K562 (cell line): Measurements from ENCODE around the gene VWA7. TPM values are rescaled to one million over a fixed set of nuclear protein-coding genes. Genes with fewer than 3 reads are reported as not detected.

Experiments
- ARHGAP35 ChIP-seq: fragments of 450-650 bp; IDR thresholded peaks from 2 replicates; pipeline ENCODE4 v1.6.1; 2018; ENCODE audit not compliant: partially characterized antibody
- ARID2 ChIP-seq: fragments of 450-650 bp; IDR thresholded peaks from 2 replicates; pipeline ENCODE4 v1.6.1; 2017; ENCODE audit warnings: antibody characterized with exemption, mild to moderate bottlenecking
- BMI1 ChIP-seq: fragments of 150-350 bp; IDR thresholded peaks from 2 replicates; pipeline ENCODE4 v1.6.1; 2014; ENCODE audit warnings: low read length
- DLX4 ChIP-seq: fragments of 250-450 bp; sonication (Bioruptor Pico); IDR thresholded peaks from 2 replicates; pipeline ENCODE4 v1.6.1; 2021; ENCODE audit warnings: mild to moderate bottlenecking
- DNMT1 ChIP-seq: fragments of 450-650 bp; IDR thresholded peaks from 2 replicates; pipeline ENCODE4 v1.6.1; 2016; ENCODE audit warnings: antibody characterized with exemption, mild to moderate bottlenecking
- HEY1 ChIP-seq: fragments of 250-450 bp; sonication (Bioruptor Pico); IDR thresholded peaks from 2 replicates; pipeline ENCODE4 v1.5.0; 2020; ENCODE audit warnings: mild to moderate bottlenecking, moderate library complexity, borderline replicate concordance
- MAFK ChIP-seq: IDR thresholded peaks from 2 replicates; pipeline ENCODE4 v1.6.1; 2011; ENCODE audit warnings: low read length, improper control_type of control experiment
- NCOA2 ChIP-seq, 2 experiments: fragments of 450-650 bp; IDR thresholded peaks; 2 replicates each; pipeline ENCODE4 v1.6.1; 2018; ENCODE audit warnings: mild to moderate bottlenecking in 2 of 2, moderate library complexity in 1 of 2; ENCODE audit not compliant: partially characterized antibody in 2 of 2
- NEUROD1 ChIP-seq: fragments of 150-350 bp; IDR thresholded peaks from 2 replicates; pipeline ENCODE4 v1.6.1; 2014; ENCODE audit warnings: borderline replicate concordance, low read length, low read depth; ENCODE audit not compliant: partially characterized antibody
- NR2F6 ChIP-seq: fragments of 450-650 bp; formaldehyde crosslinking; IDR thresholded peaks from 2 replicates; pipeline ENCODE4 v1.4.0; 2020; ENCODE audit warnings: mild to moderate bottlenecking
- PHTF2 ChIP-seq: fragments of 250-450 bp; sonication (Bioruptor Pico); IDR thresholded peaks from 2 replicates; pipeline ENCODE4 v1.5.0; 2021; ENCODE audit warnings: mild to moderate bottlenecking
- RAD51 ChIP-seq: fragments of 450-650 bp; IDR thresholded peaks from 2 replicates; pipeline ENCODE4 v1.7.1; 2016; ENCODE audit warnings: low read depth, mild to moderate bottlenecking, borderline replicate concordance
- RB1 ChIP-seq: fragments of 450-650 bp; IDR thresholded peaks from 2 replicates; pipeline ENCODE4 v1.6.1; 2017; ENCODE audit warnings: low read depth, mild to moderate bottlenecking
- TCFL5 ChIP-seq: fragments of 250-450 bp; sonication (Bioruptor Pico); conservative IDR thresholded peaks from 2 replicates; pipeline ENCODE4 v1.6.1; 2021; ENCODE audit warnings: mild to moderate bottlenecking, moderate library complexity, matching md5 sums
- TEAD2 ChIP-seq: fragments of 450-650 bp; IDR thresholded peaks from 2 replicates; pipeline ENCODE4 v1.6.1; 2016; ENCODE audit warnings: missing genetic modification characterization, control low read depth, missing compliant biosample characterization
- ZC3H4 ChIP-seq: sonication (generic); formaldehyde crosslinking; IDR thresholded peaks from 2 replicates; pipeline ENCODE4 v1.9.0; 2021; ENCODE audit warnings: missing genetic modification reagents, borderline replicate concordance
- ZFP30 ChIP-seq: fragments of 250-450 bp; sonication (Bioruptor Pico); IDR thresholded peaks from 2 replicates; pipeline ENCODE4 v1.8.0; 2022; ENCODE audit warnings: moderate library complexity, mild to moderate bottlenecking, inconsistent platforms, borderline replicate concordance
- ZNF274 ChIP-seq: IDR thresholded peaks from 2 replicates; pipeline ENCODE4 v1.6.1; 2011; ENCODE audit warnings: low read depth, mild to moderate bottlenecking, low read length, moderate library complexity, borderline replicate concordance
- ZNF707 ChIP-seq: fragments of 250-450 bp; sonication (Bioruptor Pico); conservative IDR thresholded peaks from 2 replicates; pipeline ENCODE4 v1.8.0; 2022; ENCODE audit warnings: inconsistent platforms, mild to moderate bottlenecking, moderate library complexity
- polyA plus RNA-seq, 8 experiments: library from polyadenylated mRNA; depleted of rRNA in 4 of 8; stranded (reverse) in 5 of 8; unstranded in 3 of 8; fragments of >200 nt; fragmentation: Nextera tagmentation in 2 of 8; fragmentation: Illumina TruSeq in 1 of 8; extraction: Ambion mirVana in 2 of 8; extraction: Trizol in 1 of 8; gene quantifications; 2 replicates each; pipeline versions ENCODE4 v1.2.1 to v1.2.3, GENCODE V29; 2011 to 2014; ENCODE audit warnings: inconsistent platforms in 1 of 8, missing spikeins in 1 of 8
- total RNA-seq, 7 experiments: library from RNA; depleted of rRNA in 6 of 7; stranded (reverse); fragments of >200 nt in 6 of 7; fragmentation: Illumina TruSeq in 2 of 7; extraction: Trizol in 2 of 7; gene quantifications; 2 replicates each; pipeline versions ENCODE4 v1.2.1 to v1.2.3, GENCODE V29; 2011 to 2021; ENCODE audit warnings: low replicate concordance in 1 of 7
- TF ChIP-seq, protein P1 (sequence below): sonication (generic); formaldehyde crosslinking; IDR thresholded peaks from 2 replicates; pipeline ENCODE4 v1.8.1; 2023; ENCODE audit warnings: mild to moderate bottlenecking, missing genetic modification reagents
- TF ChIP-seq, protein P2 (sequence below), 3 experiments: fragments of 200-800 bp in 1 of 3; sonication (Bioruptor generic) in 1 of 3; sonication (generic) in 1 of 3; formaldehyde crosslinking in 1 of 3; IDR thresholded peaks; 2 replicates each; pipeline versions ENCODE4 v1.6.1 to v1.8.0; 2016 to 2022; ENCODE audit warnings: mild to moderate bottlenecking in 2 of 3, missing compliant biosample characterization in 2 of 3, missing genetic modification characterization in 2 of 3, missing genetic modification reagents in 1 of 3
- TF ChIP-seq, protein P3 (sequence below): fragments of 250-450 bp; sonication (Bioruptor Pico); IDR thresholded peaks from 2 replicates; pipeline ENCODE4 v1.8.0; 2022; ENCODE audit warnings: moderate library complexity, mild to moderate bottlenecking, inconsistent platforms

The VWA7 gene
- total and polyA plus RNA-seq, 9 of the 15 experiments (the other 6 are each of a cell fraction or from before 2014, with no cell fraction given), result 0.18 to 2.9 (median 0.95) TPM

DNA sequence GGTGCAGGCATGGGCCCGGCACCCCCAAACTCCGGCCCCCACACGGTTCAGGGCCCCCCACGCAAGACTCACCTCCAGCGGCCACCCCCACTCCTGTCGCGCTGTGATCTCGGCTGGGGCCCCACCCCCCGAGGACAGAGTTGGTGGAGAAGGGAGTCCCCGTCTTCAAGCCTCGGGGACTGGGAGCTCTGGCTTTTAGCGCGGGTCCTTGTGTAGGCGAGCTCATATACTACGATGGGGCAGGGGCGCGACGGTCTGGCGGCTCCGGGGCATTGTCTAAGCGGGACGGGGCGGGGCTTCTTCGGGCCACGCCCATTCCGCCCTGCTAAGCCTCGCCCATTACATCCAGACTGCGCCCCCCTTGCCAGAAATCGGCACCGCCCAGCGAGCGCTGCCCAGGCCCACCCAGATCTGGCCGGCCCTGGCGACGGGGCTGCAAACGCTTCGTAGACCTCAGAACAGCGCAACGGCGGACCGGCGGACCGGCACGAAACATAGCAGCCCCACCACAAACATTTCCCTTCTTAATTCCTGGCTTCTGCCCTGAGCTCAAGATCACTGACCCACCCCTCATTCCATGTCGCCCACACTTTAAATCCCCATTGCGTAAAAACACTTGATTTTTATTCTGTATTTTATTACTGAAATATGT, 47.0 kb downstream of the VWA7 start (continued):
- TF ChIP-seq ARID2 (peak; percentile 53; the same call in 1 of the 2 replicates), HEY1 (CRISPR knock-in tag) (peak; percentile 97), ZFP30 (CRISPR knock-in tag) (peak; percentile 87; the same call in 1 of the 2 replicates), ARHGAP35 (peak; percentile 82), ZNF274 (0 out of 2 replicates have a peak, but pooled peaks have one; percentile 33), DNMT1 (peak; percentile 100), NCOA2 (IDR thresholded peaks at IDR 0.05; ENCODE audit: partially characterized antibody in 2 of 2) (no peak), ZNF707 (CRISPR knock-in tag) (0 out of 2 replicates have a peak, but pooled peaks have one; percentile 35), RB1 (no peak), MAFK (no peak), RAD51 (no peak), NEUROD1 (peak; percentile 66), DLX4 (CRISPR knock-in tag) (peak; percentile 89), TCFL5 (CRISPR knock-in tag) (peak; percentile 59), TEAD2 (tag) (no peak), BMI1 (0 out of 2 replicates have a peak, but pooled peaks have one; percentile 9), PHTF2 (peak; percentile 92), NR2F6 (CRISPR knock-in tag) (peak; percentile 98), ZC3H4 (CRISPR knock-in tag) (no peak)
- TF ChIP-seq, protein P1, sequence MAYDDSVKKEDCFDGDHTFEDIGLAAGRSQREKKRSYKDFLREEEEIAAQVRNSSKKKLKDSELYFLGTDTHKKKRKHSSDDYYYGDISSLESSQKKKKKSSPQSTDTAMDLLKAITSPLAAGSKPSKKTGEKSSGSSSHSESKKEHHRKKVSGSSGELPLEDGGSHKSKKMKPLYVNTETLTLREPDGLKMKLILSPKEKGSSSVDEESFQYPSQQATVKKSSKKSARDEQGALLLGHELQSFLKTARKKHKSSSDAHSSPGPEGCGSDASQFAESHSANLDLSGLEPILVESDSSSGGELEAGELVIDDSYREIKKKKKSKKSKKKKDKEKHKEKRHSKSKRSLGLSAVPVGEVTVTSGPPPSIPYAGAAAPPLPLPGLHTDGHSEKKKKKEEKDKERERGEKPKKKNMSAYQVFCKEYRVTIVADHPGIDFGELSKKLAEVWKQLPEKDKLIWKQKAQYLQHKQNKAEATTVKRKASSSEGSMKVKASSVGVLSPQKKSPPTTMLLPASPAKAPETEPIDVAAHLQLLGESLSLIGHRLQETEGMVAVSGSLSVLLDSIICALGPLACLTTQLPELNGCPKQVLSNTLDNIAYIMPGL, result peak; percentile 8; the same call in 1 of the 2 replicates
- TF ChIP-seq, protein P2, sequence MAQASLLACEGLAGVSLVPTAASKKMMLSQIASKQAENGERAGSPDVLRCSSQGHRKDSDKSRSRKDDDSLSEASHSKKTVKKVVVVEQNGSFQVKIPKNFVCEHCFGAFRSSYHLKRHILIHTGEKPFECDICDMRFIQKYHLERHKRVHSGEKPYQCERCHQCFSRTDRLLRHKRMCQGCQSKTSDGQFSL (CRISPR knock-in tag; IDR thresholded peaks at IDR 0.05), result no peak
- TF ChIP-seq, protein P2 (tag; IDR thresholded peaks at IDR 0.05), result peak in 1 of 2 experiments; percentile 78; a peak in 2 of 4 replicates
- TF ChIP-seq, protein P3, sequence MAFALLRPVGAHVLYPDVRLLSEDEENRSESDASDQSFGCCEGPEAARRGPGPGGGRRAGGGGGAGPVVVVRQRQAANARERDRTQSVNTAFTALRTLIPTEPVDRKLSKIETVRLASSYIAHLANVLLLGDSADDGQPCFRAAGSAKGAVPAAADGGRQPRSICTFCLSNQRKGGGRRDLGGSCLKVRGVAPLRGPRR (CRISPR knock-in tag), result 0 out of 2 replicates have a peak, but pooled peaks have one; percentile 64
